IPS-NIHi11 (cell line): ENCODE measurements around the gene CDK19.

Experiments
- DNase-seq: peaks from one replicate; pipeline ENCODE4 v3.0.0; 2012; ENCODE audit warnings: mixed read lengths, low spot score

CDK19 gene

DNA sequence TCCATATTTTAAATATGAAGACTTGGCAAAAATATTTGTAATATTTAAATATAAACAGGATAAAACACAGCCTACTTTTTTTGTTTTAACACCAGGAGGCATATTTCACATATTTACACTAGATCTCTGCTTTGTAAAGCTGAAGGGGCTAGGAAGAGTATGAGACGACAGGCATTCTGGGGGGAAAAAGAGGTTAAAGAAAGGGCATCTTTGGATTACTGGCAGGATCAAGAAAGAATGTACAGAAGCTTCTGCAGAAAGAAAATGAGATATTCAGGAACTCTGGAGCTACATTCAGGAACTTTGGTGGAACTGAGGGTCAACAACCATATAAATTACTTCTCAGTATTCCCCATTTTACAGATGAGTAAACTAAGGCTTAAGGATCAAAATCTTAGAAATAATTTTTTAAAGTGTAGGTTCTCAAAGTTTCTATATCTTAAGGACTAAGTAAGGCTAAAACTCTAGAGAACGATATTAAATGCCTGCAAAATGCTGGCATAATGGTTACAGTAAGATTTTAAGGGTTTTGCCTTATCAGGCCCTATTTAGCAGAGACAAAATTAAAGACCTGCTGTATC, 156.5 kb downstream of the CDK19 start:
- DNase-seq: no peak

GRCh38 chr6:110656492-110656891, 158.8 kb downstream of the CDK19 start:
- DNase-seq: peak; percentile 26

DNA sequence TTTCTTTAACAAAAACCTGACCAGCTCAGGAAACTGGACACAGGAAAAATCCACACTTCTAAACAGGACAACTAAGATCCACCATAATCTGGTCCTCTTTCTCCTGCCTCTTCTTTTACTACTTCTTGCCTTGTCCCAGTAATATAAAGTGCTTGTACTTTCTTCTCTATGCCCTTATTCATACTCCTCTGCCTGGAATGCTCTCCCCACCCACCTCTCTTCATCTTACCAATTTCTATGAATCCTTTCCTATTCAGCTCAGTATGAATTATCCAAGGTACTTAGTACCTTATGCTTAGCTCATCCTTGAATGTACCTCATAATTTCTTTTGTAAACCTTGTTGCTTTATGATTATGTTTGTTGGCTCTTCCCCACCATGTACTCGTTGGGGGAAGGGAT, 159.4 kb downstream of the CDK19 start:
- DNase-seq: no peak

DNA sequence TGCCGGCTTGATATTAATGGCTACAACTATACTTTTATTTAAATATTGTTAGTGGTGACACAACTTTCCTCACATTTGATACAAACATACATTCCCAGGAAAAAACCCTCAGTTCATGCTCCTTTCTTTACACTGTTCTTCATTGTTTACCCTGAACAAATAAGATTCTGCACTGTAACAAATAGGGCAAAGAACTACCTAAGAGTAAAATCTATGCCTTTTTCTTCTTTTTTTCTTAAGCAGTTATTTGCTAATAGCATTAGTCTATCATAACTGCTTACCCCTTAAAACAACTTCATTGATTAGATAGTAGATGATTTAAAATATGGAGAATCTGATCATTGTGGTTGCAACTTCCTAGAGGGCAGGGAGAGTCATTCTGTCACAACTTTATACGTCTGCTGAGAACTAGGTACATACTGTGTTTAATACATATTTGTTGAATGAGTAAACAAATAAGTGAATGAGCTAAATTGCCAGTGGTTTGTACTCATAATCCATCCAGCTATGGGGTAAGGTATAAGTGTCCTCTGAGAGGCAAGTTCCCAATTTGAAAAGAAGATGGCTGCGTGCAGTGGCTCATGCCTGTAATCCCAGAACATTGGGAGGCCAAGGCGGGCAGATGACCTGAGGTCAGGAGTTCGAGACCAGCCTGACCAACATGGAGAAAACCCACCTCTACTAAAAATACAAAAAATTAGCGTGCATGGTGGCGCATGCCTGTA, 161.0 kb downstream of the CDK19 start:
- no peak for DNase-seq

DNA sequence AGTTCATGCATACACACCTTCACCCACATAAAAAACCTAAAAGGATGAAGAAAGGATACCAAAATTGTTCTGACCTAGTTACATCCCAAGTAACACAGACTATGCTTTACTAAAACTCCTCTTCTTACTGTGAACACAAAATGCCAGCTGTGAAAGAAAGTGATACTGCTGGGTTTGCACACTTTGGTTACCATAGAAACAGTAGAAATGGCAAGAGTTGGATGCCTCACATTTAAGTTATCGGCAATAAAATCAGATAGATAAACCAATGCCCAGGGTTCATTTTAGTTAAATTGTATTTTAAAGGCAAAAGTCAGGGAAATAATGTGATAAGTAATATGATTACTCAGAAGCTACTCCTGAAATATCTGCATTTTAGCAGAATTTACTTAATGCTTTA, 161.9 kb downstream of the CDK19 start:
- no peak for DNase-seq

DNA sequence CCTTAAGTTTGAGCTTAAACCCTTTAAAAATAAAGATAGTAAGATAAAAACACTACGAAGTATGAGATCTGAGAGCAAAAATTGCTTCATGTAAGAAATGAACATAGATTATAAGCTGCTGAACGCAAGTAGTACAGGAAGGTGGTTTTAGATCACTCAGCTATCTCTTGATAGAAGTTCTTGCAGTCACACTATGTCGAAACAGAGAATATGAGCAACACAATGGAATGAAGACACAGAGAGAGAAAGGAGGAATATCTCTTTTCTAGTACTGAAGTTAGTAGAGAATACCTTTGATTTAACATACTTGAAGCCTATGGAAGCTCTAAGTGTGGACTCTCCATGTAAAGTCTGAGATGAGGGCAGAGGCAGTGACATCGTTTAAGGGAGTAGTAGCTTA, 162.7 kb downstream of the CDK19 start:
- DNase-seq: no peak

GRCh38 chr6:110650755-110651154, 164.5 kb downstream of the CDK19 start:
- DNase-seq: no peak

GRCh38 chr6:110649704-110650103, 165.6 kb downstream of the CDK19 start:
- no peak for DNase-seq

GRCh38 chr6:110646951-110647910, 168.0 kb downstream of the CDK19 start:
- DNase-seq: peak; percentile 45

DNA sequence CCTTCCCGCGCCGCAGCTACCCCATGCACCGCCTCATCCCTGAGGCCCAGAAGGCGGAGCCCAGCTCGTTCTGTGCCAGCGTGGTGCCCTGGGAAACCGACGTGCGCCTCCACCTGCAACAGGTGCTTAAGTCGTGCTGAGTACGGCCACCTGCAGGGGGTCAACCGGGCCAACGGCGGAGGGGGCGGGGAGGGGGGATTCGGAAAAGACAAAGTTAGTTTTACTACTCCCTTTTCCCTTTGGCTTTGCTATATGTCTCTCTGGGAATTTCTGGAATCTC, 168.9 kb downstream of the CDK19 start:
- no peak for DNase-seq

DNA sequence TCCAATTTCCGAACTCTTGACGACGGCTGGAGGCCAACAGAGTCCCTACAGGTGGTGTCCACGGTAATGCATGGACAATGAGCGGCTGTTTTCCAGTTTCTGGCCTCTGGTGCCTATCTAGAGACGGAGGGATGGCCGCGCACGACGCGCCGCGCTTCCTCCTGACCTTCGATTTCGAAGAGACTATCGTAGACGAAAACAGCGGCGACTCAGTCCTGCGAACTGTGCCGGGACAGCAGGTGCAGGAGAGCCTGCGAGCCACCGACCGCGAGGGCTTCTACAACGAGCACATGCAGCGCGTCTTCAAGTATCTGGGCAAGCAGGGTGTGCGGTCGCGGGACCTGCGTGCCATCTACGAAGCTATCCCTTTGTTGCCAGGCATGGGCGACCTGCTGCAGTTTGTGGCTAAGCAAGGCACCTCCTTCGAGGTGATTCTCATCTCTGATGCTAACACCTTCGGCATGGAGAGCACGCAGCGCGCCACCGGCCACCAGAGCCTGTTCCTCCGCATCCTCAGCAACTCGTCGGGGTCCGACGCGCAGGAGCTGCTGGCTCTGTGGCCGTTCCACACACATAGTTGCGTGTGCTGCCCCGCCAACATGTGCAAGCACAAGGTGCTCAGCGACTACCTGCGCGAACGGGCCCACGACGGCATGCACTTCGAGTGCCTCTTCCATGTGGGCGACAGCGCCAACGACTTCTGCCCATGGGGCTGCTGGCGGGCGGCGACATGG, 169.4 kb downstream of the CDK19 start:
- no peak for DNase-seq

DNA sequence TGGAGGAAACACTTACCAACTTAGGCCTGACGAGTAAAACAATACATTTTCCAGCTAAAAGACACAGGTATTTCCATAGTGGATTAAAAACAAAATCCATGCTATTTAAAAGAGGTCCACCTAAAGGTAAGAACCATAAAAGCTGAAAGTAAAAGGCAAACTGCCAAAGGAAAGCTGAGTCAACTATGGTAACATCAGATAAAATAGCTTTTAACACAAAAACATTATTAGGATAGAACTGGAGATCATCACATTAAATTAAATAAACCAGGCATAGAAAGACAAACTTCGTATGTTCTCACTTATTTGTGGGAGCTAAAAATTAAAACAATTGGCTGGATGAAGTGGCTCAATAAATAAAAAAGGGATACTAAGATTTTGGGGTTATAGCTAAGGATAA, 172.1 kb downstream of the CDK19 start:
- no peak for DNase-seq

DNA sequence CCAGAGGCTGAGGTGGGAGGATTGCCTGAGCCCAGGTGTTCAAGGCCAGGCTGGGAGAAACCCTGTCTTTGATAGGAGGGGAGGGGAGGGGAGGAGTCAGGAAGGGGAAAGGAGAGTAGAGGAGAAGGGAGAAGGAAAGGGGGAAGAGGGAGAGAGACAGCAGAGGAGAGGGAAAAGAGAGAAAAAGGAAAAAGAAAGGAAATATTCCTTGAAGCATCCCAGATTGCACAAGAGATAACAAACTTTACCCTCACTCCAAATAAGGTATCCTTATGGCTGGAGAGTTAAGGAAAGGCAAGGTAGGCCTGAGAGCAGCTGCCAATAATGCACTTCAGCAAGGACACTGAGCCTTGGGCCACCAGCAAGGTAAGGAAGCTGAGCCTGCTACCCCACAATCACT, 172.6 kb downstream of the CDK19 start:
- DNase-seq: no peak

DNA sequence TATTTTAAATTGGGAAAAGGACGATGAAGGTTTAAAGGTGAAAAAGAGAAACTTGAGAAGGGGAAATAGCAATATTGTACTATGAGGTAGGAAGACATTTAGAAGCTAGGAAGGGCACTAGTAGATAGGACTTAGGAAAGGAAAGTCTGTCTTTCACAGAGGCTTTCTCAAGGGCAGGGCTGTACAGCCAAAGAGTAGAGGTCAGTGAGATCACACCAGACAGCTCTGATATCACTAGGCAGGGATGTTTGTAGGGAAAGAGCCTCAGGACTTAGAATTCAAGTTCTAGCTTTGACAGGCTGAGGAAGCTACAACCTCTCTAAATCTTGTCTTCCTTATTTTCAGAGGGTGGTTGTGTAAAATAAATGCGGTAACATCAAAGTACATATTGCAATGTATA, 178.5 kb downstream of the CDK19 start:
- no peak for DNase-seq

- no peak for DNase-seq
Measured at GRCh38 chr6:110635096-110635495, 180.2 kb downstream of the CDK19 start.

DNA sequence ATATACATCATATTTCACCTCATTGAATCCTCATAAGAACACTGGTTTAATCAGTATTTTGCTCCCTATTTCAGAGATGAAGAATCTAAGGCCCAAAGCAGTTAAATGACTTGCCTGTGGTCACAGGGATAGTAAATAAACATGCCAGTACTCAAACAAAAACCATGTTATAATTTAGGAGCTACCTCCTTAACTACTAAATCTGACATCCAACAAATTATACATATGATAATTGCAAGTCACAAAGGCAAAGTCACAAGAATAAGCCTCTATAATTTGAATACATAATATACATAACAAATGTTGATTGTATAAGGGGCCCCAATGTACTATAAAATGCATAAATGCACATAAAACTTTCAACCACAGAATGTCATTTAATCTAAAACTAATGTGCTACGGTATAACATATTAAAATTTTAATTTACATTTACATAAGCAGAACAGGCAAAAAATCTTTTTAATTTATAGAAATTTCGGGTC, 181.5 kb downstream of the CDK19 start:
- DNase-seq: no peak

- no peak for DNase-seq
Measured at GRCh38 chr6:110629153-110629552, 186.1 kb downstream of the CDK19 start.

GRCh38 chr6:110628330-110628729, 186.9 kb downstream of the CDK19 start:
- DNase-seq: no peak

DNA sequence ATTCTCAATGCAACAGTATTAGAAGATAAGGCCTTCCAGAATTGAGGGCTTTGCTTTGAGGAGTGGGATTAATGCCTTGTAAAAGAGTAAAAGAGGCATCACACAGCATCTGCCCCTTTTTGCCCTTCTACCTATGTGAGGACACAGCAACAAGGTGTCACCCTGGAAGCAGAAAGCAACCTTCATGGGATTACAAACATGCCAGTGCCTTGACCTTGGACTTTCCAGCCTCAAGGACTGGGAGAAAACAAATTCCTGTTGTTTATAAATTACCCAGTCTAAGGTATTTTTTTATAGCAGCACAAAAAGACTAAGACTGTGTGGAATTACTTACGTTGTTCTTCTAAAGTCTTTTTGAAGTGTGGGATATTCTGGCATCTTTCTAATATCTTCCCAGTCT, 188.8 kb downstream of the CDK19 start:
- no peak for DNase-seq

GRCh38 chr6:110625883-110626282, 189.4 kb downstream of the CDK19 start:
- DNase-seq: no peak

GRCh38 chr6:110622912-110623578, 192.2 kb downstream of the CDK19 start:
- no peak for DNase-seq

- DNase-seq: no peak
Measured at GRCh38 chr6:110621061-110621460, 194.2 kb downstream of the CDK19 start.
